ENCODE results near the gene MUC5B.
"Not testable (repeated sequence)": the region's sequence is repeated elsewhere in the genome, so short reads cannot be mapped to it uniquely, and the experiment has no call there.

Gene MUC5B, protein sequence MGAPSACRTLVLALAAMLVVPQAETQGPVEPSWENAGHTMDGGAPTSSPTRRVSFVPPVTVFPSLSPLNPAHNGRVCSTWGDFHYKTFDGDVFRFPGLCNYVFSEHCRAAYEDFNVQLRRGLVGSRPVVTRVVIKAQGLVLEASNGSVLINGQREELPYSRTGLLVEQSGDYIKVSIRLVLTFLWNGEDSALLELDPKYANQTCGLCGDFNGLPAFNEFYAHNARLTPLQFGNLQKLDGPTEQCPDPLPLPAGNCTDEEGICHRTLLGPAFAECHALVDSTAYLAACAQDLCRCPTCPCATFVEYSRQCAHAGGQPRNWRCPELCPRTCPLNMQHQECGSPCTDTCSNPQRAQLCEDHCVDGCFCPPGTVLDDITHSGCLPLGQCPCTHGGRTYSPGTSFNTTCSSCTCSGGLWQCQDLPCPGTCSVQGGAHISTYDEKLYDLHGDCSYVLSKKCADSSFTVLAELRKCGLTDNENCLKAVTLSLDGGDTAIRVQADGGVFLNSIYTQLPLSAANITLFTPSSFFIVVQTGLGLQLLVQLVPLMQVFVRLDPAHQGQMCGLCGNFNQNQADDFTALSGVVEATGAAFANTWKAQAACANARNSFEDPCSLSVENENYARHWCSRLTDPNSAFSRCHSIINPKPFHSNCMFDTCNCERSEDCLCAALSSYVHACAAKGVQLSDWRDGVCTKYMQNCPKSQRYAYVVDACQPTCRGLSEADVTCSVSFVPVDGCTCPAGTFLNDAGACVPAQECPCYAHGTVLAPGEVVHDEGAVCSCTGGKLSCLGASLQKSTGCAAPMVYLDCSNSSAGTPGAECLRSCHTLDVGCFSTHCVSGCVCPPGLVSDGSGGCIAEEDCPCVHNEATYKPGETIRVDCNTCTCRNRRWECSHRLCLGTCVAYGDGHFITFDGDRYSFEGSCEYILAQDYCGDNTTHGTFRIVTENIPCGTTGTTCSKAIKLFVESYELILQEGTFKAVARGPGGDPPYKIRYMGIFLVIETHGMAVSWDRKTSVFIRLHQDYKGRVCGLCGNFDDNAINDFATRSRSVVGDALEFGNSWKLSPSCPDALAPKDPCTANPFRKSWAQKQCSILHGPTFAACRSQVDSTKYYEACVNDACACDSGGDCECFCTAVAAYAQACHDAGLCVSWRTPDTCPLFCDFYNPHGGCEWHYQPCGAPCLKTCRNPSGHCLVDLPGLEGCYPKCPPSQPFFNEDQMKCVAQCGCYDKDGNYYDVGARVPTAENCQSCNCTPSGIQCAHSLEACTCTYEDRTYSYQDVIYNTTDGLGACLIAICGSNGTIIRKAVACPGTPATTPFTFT (N-terminal part only)

DNA sequence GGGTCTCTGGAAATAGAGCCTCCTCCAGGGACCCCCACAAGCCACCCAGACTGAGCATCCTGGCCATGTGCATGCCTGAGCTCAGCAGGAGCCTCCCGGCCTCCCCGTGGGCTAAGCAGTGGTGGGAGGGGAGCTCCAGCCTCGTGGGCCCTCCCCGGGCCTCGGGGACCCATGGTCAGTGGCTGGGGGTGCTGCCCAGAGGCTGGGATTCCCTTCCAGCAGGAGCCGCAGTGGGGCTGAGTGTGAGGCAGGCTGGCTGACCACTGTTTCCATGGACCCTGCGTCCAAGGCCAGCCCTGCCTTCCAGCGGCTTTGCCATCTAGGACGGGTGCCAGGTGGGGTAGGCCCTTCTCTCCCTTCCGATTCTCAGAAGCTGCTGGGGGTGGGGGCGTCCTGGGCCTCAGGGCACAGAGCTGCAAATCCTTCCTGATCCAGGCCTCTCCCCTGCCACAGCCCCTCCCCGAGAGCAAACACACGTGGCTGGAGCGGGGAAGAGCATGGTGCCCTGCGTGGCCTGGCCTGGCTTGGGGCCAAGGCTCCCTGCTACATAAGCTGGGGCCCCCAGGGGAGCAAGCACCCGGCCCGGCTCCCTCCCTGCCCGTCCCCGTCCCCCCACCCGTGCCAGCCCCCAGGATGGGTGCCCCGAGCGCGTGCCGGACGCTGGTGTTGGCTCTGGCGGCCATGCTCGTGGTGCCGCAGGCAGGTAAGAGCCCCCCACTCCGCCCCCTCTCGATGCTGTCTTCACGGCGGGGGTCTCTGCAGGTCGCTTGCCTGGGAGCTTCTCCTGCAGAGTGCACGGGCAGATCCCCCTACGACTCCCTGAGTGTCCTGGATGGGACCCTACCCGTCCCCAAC is at the start of gene MUC5B:
TSS of gene MUC5B (plus strand) at position 576 of the 855 bp plus-strand sequence. CDS start at position 634, 58 bp downstream.
- DNase-seq = no peak

DNA sequence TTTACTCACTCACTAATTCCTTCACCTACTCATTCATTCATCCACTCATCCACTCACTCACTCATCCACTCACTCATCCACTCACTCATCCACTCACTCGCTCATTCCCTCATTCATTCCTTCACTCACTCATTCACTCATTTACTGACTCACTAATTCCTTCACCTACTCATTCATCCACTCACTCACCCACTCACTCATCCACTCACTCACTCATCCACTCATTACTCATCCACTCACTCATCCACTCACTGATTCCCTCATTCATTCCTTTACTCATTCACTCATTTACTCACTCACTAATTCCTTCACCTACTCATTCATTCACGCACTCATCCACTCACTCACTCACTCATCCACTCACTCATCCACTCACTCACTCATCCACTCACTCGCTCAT is 49.5 kb upstream of the MUC5B start:
- DNase-seq = not testable (repeated sequence)

DNA sequence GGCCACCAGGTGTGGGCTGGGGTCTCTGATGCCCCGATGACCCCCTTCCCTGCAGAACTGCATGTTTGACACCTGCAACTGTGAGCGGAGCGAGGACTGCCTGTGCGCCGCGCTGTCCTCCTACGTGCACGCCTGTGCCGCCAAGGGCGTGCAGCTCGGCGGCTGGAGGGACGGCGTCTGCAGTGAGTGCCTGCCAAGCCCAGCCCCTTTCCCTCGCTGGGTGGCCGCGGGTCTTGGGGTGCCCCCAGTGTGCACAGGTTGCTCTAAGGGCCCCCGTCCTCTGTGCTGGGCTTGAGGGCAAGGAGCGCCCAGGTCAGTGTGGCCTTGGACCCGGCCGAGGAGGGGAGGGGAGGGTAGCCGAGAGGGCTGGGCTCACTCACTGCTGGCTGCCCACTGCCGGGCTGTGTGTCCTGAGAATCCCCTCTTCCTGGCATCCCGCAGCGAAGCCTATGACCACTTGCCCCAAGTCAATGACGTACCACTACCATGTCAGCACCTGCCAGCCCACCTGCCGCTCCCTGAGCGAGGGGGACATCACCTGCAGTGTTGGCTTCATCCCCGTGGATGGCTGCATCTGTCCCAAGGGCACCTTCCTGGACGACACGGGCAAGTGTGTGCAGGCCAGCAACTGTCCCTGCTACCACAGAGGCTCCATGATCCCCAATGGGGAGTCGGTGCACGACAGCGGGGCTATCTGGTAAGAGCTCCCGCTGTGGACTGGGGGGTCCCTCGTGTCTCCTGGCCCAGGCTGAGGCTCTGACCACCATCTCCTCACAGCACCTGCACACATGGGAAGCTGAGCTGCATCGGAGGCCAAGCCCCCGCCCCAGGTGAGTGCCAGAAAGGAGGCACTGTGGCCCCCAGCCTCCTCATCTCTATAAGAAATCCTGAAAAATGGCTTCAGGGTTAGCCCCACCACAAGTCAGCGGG is 48.2 kb upstream of the MUC5B start:
- DNase-seq = no peak

DNA sequence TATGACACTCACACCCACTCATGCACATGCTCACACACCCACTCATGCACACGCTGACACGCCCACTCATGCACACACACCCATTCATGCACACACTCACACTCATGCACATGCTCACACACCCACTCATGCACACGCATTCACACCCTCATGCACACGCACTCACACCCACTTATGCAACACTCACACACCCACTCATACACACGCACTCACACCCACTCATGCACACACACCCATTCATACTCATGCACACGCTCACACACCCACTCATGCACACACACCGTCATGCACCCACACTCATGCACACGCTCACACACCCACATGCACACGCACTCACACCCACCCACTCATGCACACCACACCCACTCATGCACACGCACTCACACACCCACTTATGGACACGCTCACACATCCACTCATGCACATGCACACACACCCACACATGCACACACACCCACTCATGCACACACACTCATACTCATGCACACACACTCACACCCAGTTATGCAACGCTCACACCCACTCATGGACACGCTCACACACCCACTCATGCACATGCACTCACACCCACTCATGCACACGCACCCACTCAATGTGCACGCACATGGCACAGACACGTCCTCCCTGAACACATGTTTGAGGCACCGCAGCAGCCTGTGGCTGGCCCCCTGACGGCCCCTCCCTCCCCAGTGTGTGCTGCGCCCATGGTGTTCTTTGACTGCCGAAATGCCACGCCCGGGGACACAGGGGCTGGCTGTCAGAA is 47.2 kb upstream of the MUC5B start:
- no peak for DNase-seq

DNA sequence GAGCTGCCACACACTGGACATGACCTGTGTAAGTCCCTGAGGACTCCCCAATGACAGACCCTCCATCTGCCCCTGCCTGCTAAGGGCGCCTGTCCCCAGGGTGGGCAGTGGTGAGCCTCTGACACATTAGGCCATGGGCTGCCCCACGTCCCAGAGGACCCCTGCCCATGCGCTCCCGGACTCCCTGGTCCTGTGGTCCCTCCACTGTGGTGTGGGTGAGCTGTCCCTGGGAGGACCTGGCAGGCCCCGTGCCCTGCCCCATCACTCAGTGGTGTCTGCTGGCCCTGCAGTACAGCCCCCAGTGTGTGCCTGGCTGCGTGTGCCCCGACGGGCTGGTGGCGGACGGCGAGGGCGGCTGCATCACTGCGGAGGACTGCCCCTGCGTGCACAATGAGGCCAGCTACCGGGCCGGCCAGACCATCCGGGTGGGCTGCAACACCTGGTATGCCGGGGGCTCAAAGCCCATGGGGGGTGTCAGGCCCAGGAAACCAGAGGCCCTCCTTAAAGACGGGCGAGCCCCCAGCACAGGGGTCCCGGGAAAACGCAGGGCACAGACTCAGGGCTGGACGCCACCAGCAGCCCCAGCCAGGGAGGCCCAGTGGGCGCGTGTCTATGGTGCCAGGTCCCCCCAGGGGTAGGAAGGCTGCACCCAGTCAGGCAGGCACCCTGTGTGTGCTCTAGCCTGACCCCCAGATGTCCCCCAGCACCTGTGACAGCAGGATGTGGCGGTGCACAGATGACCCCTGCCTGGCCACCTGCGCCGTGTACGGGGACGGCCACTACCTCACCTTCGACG is 46.4 kb upstream of the MUC5B start:
- no peak for DNase-seq

DNA sequence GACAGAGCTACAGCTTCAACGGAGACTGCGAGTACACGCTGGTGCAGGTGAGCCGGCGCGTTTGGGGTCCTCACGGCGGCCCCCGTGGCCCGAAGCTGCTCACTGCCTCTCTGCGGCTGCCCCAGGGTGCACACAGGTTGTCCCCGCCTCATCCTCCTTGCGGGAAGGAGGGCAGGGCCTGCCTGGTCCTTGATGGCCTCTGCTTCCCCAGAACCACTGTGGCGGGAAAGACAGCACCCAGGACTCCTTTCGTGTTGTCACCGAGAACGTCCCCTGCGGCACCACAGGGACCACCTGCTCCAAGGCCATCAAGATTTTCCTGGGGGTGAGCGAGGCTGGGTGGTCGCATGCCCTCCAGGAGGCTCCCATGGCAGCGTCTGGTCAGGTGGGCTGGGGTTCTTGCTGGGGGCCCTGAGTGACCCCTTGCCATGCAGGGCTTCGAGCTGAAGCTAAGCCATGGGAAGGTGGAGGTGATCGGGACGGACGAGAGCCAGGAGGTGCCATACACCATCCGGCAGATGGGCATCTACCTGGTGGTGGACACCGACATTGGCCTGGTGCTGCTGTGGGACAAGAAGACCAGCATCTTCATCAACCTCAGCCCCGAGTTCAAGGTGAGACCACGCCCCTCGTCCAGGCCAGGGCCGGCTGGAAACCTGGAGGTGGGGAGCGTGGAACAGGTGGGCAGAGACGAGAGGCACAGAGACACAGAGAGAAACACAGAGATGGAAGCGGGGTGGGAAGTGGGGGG is 45.7 kb upstream of the MUC5B start:
- no peak for DNase-seq

DNA sequence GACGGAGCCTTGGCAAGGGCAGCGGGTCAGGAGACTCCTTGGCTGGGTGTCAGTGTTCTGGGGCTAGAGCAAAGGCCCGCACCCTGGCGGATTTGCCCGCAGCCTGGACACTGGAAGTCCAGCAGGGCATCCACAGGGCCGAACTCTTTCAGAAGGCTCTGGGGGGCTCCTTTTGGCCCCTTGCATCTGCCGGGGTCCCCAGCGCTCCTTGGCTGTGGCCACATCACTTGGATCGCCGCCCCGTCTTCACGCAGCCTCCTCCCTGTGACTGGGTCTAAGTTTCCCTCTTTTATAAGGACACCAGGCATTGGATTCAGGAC is 45.1 kb upstream of the MUC5B start:
- no peak for DNase-seq

DNA sequence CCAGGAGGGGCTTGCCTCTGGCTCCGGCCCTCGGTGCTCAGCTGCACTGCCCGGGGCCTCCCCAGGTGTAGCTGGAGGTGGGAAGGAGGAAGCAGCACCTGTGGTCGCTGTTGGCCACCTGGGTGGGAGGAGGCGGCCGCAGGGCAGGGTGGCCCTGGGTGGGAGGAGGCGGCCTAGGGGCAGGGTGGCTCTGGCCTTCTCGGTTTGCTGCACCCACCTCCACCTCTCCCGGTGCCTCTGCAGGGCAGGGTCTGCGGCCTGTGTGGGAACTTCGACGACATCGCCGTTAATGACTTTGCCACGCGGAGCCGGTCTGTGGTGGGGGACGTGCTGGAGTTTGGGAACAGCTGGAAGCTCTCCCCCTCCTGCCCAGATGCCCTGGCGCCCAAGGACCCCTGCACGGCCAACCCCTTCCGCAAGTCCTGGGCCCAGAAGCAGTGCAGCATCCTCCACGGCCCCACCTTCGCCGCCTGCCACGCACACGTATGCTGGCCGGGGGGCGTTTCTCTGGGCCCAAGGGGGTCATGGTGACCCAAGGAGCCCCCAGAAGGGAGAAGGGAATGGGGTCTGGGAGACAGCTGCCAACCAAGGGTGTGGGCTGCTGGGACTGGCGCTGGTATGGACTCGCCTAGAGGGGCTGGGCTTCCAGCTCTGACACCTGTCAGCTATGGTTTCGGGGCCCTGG is 44.5 kb upstream of the MUC5B start:
- DNase-seq = no peak

DNA sequence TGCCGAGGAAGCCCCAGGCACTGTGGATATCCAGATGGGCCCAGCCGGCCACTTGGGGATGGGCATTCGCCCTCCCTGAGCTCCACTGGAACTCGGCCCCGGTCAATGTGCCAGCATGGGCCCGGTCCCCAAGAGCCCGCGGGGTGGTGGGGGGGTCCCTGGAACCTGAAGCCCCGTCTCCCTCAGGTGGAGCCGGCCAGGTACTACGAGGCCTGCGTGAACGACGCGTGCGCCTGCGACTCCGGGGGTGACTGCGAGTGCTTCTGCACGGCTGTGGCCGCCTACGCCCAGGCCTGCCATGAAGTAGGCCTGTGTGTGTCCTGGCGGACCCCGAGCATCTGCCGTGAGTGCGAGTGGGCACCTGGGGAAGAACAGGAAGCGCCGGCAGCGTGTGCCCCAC is 44.0 kb upstream of the MUC5B start:
- DNase-seq = no peak

DNA sequence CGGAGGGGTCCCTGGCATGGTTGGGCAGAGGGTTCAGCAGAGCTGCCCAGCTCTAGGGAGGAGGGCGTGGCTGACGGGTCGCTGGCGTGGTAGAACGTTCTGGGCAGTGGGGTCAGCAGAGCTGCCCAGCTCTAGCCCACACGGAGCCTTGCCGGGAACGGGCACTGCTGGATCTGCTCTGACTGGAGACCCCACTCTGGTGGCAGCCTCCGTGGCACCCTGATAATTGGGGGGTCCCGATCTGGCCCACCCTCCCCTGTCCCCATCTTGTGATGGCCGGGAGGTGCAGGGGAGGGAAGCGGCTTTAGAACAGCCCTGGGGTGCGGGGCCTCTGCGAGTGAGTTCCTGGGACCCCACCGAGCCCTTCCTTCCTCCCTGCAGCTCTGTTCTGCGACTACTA is 43.2 kb upstream of the MUC5B start:
- DNase-seq = no peak

DNA sequence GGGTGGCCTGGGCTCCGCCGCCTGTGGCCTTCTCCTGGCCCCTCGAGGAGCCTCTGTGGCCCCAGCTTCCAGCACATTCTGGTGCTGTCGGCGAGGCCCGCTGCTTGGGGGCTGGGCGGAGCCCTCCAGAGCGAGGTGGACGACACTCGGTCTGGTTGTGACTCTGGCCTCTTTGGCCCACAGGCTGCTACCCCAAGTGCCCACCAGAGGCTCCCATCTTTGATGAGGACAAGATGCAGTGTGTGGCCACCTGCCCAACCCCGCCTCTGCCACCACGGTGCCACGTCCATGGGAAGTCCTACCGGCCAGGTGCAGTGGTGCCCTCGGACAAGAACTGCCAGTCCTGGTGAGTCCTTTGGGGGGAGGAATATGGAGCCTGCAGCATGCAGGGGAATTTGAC is 42.7 kb upstream of the MUC5B start:
- no peak for DNase-seq

DNA sequence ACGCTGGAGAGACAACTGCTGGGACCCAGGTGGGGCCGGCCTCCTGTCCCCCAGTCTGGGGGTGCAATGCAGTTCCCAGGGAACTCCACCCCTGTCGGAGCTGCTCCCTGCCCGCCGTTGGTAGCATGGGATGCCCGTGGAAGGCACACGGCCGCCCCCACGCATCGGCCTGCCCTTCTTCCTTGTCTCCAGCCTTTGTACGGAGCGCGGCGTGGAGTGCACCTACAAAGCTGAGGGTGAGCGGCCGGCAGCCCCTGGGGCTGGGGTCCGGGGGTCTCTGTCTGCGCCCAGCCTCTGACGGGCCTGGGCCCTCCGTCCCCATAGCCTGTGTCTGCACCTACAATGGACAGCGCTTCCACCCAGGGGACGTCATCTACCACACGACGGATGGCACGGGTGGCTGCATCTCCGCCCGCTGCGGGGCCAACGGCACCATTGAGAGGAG is 41.9 kb upstream of the MUC5B start:
- DNase-seq = no peak

DNA sequence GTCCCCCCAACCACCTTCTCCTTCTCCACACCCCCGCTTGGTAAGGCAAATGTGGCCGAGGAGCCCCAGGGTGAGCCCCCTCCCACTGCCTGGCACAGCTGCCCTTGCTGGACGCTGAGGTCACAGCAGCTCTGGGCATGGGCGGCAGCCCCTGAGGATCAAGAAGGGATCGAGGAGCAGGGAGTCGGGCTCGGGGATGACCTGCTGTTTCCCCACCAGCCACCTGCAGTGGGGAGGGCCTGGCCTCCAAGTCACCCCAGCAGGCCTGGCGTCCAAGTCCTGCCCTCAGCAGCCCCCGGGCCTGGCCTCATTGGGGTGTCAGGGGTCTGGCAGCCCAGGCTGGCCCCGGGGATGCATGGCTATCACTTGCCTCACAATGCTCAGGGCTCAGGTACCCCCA is 41.4 kb upstream of the MUC5B start:
- no peak for DNase-seq

DNA sequence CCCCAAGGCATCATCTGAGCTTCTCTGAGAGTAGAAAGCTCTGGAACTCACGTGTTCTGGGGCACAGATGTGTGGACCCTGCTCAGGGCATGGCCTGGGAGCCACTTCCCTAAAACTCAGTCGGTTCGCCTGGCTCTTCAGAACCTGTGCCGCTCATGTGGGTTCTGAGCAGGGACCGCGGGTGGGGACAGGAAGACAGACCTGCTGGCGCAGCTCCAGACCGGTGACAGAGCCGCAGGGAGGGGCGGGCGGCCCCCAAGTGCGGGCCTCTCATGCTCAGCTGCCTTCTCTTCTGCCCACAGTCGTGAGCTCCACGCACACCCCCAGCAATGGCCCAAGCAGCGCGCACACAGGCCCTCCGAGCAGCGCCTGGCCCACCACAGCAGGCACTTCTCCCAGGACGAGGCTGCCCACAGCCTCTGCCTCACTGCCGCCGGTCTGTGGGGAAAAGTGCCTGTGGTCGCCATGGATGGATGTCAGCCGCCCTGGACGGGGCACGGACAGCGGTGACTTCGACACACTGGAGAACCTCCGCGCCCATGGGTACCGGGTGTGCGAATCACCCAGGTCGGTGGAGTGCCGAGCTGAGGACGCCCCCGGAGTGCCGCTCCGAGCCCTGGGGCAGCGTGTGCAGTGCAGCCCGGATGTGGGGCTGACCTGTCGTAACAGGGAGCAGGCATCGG is 40.9 kb upstream of the MUC5B start:
- DNase-seq = no peak

DNA sequence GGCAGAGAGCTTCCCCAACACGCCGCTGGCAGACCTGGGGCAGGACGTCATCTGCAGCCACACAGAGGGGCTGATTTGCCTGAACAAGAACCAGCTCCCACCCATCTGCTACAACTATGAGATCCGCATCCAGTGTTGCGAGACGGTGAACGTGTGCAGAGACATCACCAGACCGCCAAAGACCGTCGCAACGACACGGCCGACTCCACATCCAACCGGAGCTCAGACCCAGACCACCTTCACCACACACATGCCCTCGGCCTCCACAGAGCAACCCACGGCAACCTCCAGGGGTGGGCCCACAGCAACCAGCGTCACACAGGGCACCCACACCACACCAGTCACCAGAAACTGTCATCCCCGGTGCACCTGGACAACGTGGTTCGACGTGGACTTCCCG is 38.7 kb upstream of the MUC5B start:
- DNase-seq = not testable (repeated sequence)

DNA sequence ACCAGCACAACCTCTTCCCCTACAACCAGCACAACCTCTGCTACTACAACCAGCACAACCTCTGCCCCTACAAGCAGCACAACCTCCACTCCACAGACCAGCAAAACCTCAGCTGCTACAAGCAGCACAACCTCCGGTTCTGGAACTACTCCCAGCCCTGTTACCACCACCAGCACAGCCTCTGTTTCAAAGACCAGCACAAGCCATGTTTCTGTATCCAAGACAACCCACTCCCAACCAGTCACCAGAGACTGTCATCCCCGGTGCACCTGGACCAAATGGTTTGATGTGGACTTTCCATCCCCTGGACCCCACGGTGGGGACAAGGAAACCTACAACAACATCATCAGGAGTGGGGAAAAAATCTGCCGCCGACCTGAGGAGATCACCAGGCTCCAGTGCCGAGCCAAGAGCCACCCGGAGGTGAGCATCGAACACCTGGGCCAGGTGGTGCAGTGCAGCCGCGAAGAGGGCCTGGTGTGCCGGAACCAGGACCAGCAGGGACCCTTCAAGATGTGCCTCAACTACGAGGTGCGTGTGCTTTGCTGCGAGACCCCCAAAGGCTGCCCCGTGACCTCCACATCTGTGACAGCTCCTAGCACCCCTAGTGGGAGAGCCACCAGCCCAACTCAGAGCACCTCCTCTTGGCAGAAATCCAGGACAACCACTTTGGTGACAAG is 34.3 kb upstream of the MUC5B start:
- DNase-seq = not testable (repeated sequence)

DNA sequence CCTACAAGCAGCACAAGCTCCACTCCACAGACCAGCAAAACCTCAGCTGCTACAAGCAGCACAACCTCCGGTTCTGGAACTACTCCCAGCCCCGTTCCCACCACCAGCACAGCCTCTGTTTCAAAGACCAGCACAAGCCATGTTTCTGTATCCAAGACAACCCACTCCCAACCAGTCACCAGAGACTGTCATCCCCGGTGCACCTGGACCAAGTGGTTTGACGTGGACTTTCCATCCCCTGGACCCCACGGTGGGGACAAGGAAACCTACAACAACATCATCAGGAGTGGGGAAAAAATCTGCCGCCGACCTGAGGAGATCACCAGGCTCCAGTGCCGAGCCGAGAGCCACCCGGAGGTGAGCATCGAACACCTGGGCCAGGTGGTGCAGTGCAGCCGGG is 33.0 kb upstream of the MUC5B start:
- not testable (repeated sequence) for DNase-seq
